ENCODE data around the gene KCNQ1OT1.

DNA sequence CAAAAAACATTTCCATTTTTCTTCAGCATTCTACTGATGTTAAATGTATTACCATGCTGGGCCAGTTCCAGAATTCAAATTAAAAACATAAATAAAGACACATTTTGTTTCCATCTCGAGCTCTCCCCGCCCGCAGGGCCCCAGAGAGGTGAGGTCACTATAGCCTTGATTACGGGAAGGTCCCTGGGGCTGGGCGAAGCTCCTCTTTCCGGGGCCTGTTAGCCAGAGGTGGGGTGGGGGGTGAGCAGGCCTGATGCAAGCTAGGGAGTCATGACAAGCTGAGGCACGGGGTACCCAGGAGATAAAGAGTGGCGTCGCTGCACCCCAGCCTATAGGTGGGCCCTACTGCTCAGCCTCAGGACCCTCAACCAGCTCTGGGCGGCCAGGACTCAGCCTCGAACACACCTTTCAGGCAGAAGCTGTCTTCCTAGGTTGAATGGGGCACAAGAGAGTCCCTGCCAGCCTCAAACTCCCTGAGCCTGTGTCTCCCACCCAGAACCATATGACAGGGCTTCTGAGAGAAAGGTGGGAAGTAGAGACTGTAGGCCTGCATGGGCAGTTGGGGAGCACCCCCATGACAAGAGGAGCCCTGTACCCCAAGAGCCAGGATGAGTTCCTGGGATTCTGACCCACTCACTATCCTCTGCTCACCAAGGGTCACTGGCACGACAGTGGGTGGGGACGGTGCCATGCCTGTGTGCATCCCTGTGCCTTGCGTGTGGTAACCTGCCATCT is 34.8 kb downstream of the KCNQ1OT1 start:
- TF ChIP-seq, protein P1, sequence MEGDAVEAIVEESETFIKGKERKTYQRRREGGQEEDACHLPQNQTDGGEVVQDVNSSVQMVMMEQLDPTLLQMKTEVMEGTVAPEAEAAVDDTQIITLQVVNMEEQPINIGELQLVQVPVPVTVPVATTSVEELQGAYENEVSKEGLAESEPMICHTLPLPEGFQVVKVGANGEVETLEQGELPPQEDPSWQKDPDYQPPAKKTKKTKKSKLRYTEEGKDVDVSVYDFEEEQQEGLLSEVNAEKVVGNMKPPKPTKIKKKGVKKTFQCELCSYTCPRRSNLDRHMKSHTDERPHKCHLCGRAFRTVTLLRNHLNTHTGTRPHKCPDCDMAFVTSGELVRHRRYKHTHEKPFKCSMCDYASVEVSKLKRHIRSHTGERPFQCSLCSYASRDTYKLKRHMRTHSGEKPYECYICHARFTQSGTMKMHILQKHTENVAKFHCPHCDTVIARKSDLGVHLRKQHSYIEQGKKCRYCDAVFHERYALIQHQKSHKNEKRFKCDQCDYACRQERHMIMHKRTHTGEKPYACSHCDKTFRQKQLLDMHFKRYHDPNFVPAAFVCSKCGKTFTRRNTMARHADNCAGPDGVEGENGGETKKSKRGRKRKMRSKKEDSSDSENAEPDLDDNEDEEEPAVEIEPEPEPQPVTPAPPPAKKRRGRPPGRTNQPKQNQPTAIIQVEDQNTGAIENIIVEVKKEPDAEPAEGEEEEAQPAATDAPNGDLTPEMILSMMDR (IDR thresholded peaks at IDR 0.05; ENCODE audit: low read depth, low read length): no peak
- TF ChIP-seq EZH2phosphoT487 (IDR thresholded peaks at IDR 0.05; ENCODE audit: low read depth): no peak

Data from OCI-LY3 (cell line).